HEK293T (cell line): ENCODE data around the gene TMEM273.

Source experiments
- ARNT ChIP-seq: fragments of 450-650 bp; IDR thresholded peaks from 2 replicates; pipeline ENCODE4 v1.6.1; 2017; ENCODE audit warnings: mild to moderate bottlenecking
- BHLHE40 ChIP-seq: fragments of 450-650 bp; IDR thresholded peaks from 2 replicates; pipeline ENCODE4 v1.6.1; 2016; ENCODE audit warnings: mild to moderate bottlenecking, moderate library complexity, borderline replicate concordance
- CTBP1 ChIP-seq: fragments of 450-650 bp; IDR thresholded peaks from 2 replicates; pipeline ENCODE4 v1.6.1; 2016; ENCODE audit warnings: borderline replicate concordance
- ELF4 ChIP-seq: fragments of 450-650 bp; IDR thresholded peaks from 2 replicates; pipeline ENCODE4 v1.6.1; 2017; ENCODE audit warnings: antibody characterized with exemption
- FOXA1 ChIP-seq: fragments of 450-650 bp; IDR thresholded peaks from 2 replicates; pipeline ENCODE4 v1.6.1; 2016; ENCODE audit warnings: mild to moderate bottlenecking
- FOXK2 ChIP-seq: fragments of 450-650 bp; IDR thresholded peaks from 2 replicates; pipeline ENCODE4 v1.6.1; 2016; ENCODE audit warnings: mild to moderate bottlenecking
- FOXM1 ChIP-seq: fragments of 450-650 bp; IDR thresholded peaks from 2 replicates; pipeline ENCODE4 v1.6.1; 2017; ENCODE audit warnings: mild to moderate bottlenecking, borderline replicate concordance
- SP1 ChIP-seq: fragments of 450-650 bp; IDR thresholded peaks from 2 replicates; pipeline ENCODE4 v1.6.1; 2017
- SUZ12 ChIP-seq: fragments of 450-650 bp; IDR thresholded peaks from 2 replicates; pipeline ENCODE4 v1.6.1; 2016; ENCODE audit warnings: mild to moderate bottlenecking
- TARDBP ChIP-seq: fragments of 450-650 bp; IDR thresholded peaks from 2 replicates; pipeline ENCODE4 v1.6.1; 2016
- ZNF384 ChIP-seq: fragments of 450-650 bp; IDR thresholded peaks from 2 replicates; pipeline ENCODE4 v1.6.1; 2016
- TF ChIP-seq, protein P1 (sequence below): fragments of 450-650 bp; IDR thresholded peaks from 2 replicates; pipeline ENCODE4 v1.6.1; 2016

- TF ChIP-seq FOXK2 (no peak), SP1 (no peak), FOXA1 (no peak), CTBP1 (no peak), TARDBP (no peak), ARNT (no peak), BHLHE40 (no peak), ELF4 (no peak), FOXM1 (no peak), SUZ12 (no peak), ZNF384 (no peak)
- TF ChIP-seq, protein P1, sequence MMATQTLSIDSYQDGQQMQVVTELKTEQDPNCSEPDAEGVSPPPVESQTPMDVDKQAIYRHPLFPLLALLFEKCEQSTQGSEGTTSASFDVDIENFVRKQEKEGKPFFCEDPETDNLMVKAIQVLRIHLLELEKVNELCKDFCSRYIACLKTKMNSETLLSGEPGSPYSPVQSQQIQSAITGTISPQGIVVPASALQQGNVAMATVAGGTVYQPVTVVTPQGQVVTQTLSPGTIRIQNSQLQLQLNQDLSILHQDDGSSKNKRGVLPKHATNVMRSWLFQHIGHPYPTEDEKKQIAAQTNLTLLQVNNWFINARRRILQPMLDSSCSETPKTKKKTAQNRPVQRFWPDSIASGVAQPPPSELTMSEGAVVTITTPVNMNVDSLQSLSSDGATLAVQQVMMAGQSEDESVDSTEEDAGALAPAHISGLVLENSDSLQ, result no peak
These were observed 67.3 kb downstream of the TMEM273 start for GRCh38 chr10:49120911-49121310.
